Common myeloid progenitor, CD34-positive (primary cell): ENCODE results near the gene PRLH.

Source experiments
- CTCF ChIA-PET: fragments of 350-600 bp; sonication (Branson Sonifier 250); formaldehyde crosslinking; loops from one replicate; lab custom pipeline; 2021; ENCODE audit warnings: antibody characterized with exemption; lab: Charles Lee
- POLR2A ChIA-PET: fragments of 350-600 bp; sonication (Branson Sonifier 250); formaldehyde crosslinking; loops from one replicate; lab custom pipeline; 2021; ENCODE audit warnings: antibody characterized with exemption; lab: Charles Lee
- DNase-seq, 3 donors: peaks; one replicate each; pipeline versions ENCODE4 v3.0.0 to v3.0.0-alpha.2; 2013
- H3K27ac ChIP-seq, 2 experiments: 1 replicate in 1 of 2; 2 replicates in 1 of 2; pipeline ENCODE4 v1.7.0; 2013; ENCODE audit warnings: inconsistent platforms in 2 of 2, low read length in 2 of 2, mild to moderate bottlenecking in 2 of 2, low read depth in 1 of 2, moderate library complexity in 1 of 2; ENCODE audit not compliant: severe bottlenecking in 2 of 2, insufficient read depth in 1 of 2, poor library complexity in 1 of 2
- H3K27me3 ChIP-seq, 5 experiments: replicated peaks in 2 of 5; 1 replicate in 3 of 5; 2 replicates in 2 of 5; pipeline versions ENCODE4 v1.6.1 to v1.7.0; 2013; ENCODE audit warnings: low read length in 4 of 5, mild to moderate bottlenecking in 2 of 5, moderate library complexity in 2 of 5, inconsistent platforms in 1 of 5; ENCODE audit not compliant: insufficient read depth in 5 of 5, control insufficient read depth in 4 of 5
- H3K36me3 ChIP-seq, 4 experiments: 1 replicate in 2 of 4; 2 replicates in 2 of 4; pipeline versions ENCODE4 v1.6.1 to v1.7.0; 2013; ENCODE audit warnings: low read length in 3 of 4, control low read depth in 1 of 4, mild to moderate bottlenecking in 1 of 4; ENCODE audit not compliant: control insufficient read depth in 4 of 4, insufficient read depth in 4 of 4
- H3K4me1 ChIP-seq, 4 experiments: 1 replicate in 3 of 4; 2 replicates in 1 of 4; pipeline versions ENCODE4 v1.6.1 to v1.7.1; 2013; ENCODE audit warnings: low read length in 3 of 4, mild to moderate bottlenecking in 3 of 4, control low read depth in 1 of 4, inconsistent platforms in 1 of 4, moderate library complexity in 1 of 4; ENCODE audit not compliant: control insufficient read depth in 4 of 4, insufficient read depth in 4 of 4; ENCODE audit errors: control extremely low read depth in 1 of 4
- H3K4me3 ChIP-seq, 7 experiments: 1 replicate in 4 of 7; 2 replicates in 3 of 7; pipeline versions ENCODE4 v1.5.1 to v1.7.0; 2013; ENCODE audit warnings: mild to moderate bottlenecking in 7 of 7, low read length in 6 of 7, moderate library complexity in 6 of 7, inconsistent platforms in 2 of 7, low read depth in 2 of 7, control low read depth in 1 of 7; ENCODE audit not compliant: insufficient read depth in 4 of 7, control insufficient read depth in 1 of 7; ENCODE audit errors: extremely low read depth in 1 of 7
- H3K9me3 ChIP-seq, 5 experiments: 1 replicate in 4 of 5; 2 replicates in 1 of 5; pipeline versions ENCODE4 v1.6.1 to v1.7.1; 2013; ENCODE audit warnings: low read length in 4 of 5, mild to moderate bottlenecking in 2 of 5, inconsistent platforms in 1 of 5, low read depth in 1 of 5, moderate library complexity in 1 of 5; ENCODE audit not compliant: control insufficient read depth in 4 of 5, insufficient read depth in 2 of 5; ENCODE audit errors: control extremely low read depth in 1 of 5
- WGBS: methylation state at CpG from one replicate; pipeline ENCODE4 v1.1.5; 2013; ENCODE audit not compliant: insufficient coverage; 5-methylcytosine and 5-hydroxymethylcytosine counted together

Gene PRLH

GRCh38 chr2:237533668-237534161, 32.7 kb upstream of the PRLH start:
- POLR2A ChIA-PET, result no interaction called here
- Histone ChIP-seq H3K4me3 (no peak overlapping the region), H3K4me1 (peaks cover 0 to 12% (median under 1%) of the 10 kb centered on the region in 4 experiments), H3K9me3 (no peaks in the 10 kb centered on the region), H3K27me3 (no peaks in the 10 kb centered on the region), H3K36me3 (no peaks in the 10 kb centered on the region), H3K27ac (no peak overlapping the region)
- peak in 2 of 3 donors; percentile 9 to 19 for DNase-seq
- CTCF ChIA-PET, result interaction anchor here (0.8 to 1.2 kb wide), 3 partner anchors 39 to 211 kb away, joined by 3 to 9 read pairs (median 6); no protein-coding TSS in a partner anchor
- 94% methylated on average over 6 of the region's 7 CpGs for WGBS

GRCh38 chr2:237534380-237534779, 32.0 kb upstream of the PRLH start:
- POLR2A ChIA-PET, result no interaction called here
- H3K27ac ChIP-seq, result no peak overlapping the region
- no peak for DNase-seq
- no peak overlapping the region for H3K4me3 ChIP-seq
- H3K9me3 ChIP-seq, result no peaks in the 10 kb centered on the region
- peaks cover 0 to 12% (median under 1%) of the 10 kb centered on the region in 4 experiments for H3K4me1 ChIP-seq
- 100% methylated on average over 1 of the region's 1 CpG for WGBS
- CTCF ChIA-PET, result interaction anchor here (1.2 kb wide), 1 partner anchor 38 kb away, joined by 9 read pairs; no protein-coding TSS in a partner anchor
- no peaks in the 10 kb centered on the region for H3K27me3 ChIP-seq
- no peaks in the 10 kb centered on the region for H3K36me3 ChIP-seq

- DNase-seq, result peak in 2 of 3 donors; percentile 11 to 35
- Histone ChIP-seq H3K9me3 (no peaks in the 10 kb centered on the region), H3K27ac (no peak overlapping the region), H3K36me3 (no peaks in the 10 kb centered on the region), H3K4me1 (peaks cover 0 to 12% (median under 1%) of the 10 kb centered on the region in 4 experiments), H3K27me3 (no peaks in the 10 kb centered on the region), H3K4me3 (no peak overlapping the region)
- WGBS, result 91% methylated on average over 6 of the region's 8 CpGs
- CTCF ChIA-PET, result no interaction called here
- POLR2A ChIA-PET, result no interaction called here
Observed at GRCh38 chr2:237535385-237536082, 30.8 kb upstream of the PRLH start.

- H3K4me3 ChIP-seq, result no peak overlapping the region
- peaks cover 0 to 6% (median under 1%) of the 10 kb centered on the region in 4 experiments for H3K4me1 ChIP-seq
- POLR2A ChIA-PET, result no interaction called here
- CTCF ChIA-PET, result no interaction called here
- no peak overlapping the region for H3K27ac ChIP-seq
- no peaks in the 10 kb centered on the region for H3K27me3 ChIP-seq
- WGBS, result 100% methylated on average over 4 of the region's 5 CpGs
- no peaks in the 10 kb centered on the region for H3K9me3 ChIP-seq
- no peak for DNase-seq
- no peaks in the 10 kb centered on the region for H3K36me3 ChIP-seq
Observed at GRCh38 chr2:237536083-237536415, 30.3 kb upstream of the PRLH start.

- Histone ChIP-seq H3K27ac (no peak overlapping the region), H3K4me1 (peaks cover 0 to 4% (median 0%) of the 10 kb centered on the region in 4 experiments), H3K9me3 (no peaks in the 10 kb centered on the region), H3K4me3 (no peak overlapping the region), H3K27me3 (no peaks in the 10 kb centered on the region), H3K36me3 (no peaks in the 10 kb centered on the region)
- 95% methylated on average over 9 of the region's 9 CpGs for WGBS
- POLR2A ChIA-PET, result no interaction called here
- no peak for DNase-seq
- CTCF ChIA-PET, result no interaction called here
Observed at GRCh38 chr2:237536617-237537016, 29.8 kb upstream of the PRLH start.

- Histone ChIP-seq H3K27ac (no peak overlapping the region), H3K27me3 (no peaks in the 10 kb centered on the region), H3K36me3 (no peaks in the 10 kb centered on the region), H3K4me3 (no peak overlapping the region), H3K4me1 (no peaks in the 10 kb centered on the region), H3K9me3 (peaks cover 0 to 6% (median 0%) of the 10 kb centered on the region in 5 experiments)
- no peak for DNase-seq
- POLR2A ChIA-PET, result no interaction called here
- CTCF ChIA-PET, result no interaction called here
- 78% methylated on average over 28 of the region's 29 CpGs for WGBS
Observed at GRCh38 chr2:237538001-237538720, 28.2 kb upstream of the PRLH start.

- DNase-seq, result no peak
- WGBS, result 98% methylated on average over 15 of the region's 18 CpGs
- Histone ChIP-seq H3K36me3 (no peaks in the 10 kb centered on the region), H3K27me3 (no peaks in the 10 kb centered on the region), H3K4me1 (no peaks in the 10 kb centered on the region), H3K9me3 (peaks cover 0 to 6% (median 0%) of the 10 kb centered on the region in 5 experiments), H3K4me3 (no peak overlapping the region), H3K27ac (no peak overlapping the region)
- ChIA-PET CTCF (no interaction called here), POLR2A (no interaction called here)
Observed at GRCh38 chr2:237538901-237539300, 27.5 kb upstream of the PRLH start.
